ENCODE results near the gene NKAPD1.
"Not testable (repeated sequence)": the region's sequence is repeated elsewhere in the genome, so short reads cannot be mapped to it uniquely, and the experiment has no call there.

DNA sequence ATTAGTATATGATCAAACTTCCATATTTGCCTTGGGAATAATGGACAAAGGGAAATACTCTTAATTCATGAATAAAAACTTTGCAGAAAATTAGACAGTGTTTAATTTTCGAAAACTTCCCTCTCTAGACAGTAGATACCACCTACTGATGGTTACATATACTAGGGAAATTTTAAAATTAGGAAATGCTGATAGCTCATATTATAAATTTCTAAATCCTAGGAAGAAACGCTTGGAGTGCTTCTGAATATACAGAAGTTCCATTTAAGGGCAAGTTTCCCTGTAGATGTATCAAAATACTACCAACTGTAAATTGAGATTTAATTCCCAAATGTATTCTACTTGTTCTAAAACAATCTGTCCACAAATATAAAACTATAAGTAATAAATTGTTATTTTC lies 21.2 kb downstream of the NKAPD1 start:
- TF ChIP-seq, protein P1, sequence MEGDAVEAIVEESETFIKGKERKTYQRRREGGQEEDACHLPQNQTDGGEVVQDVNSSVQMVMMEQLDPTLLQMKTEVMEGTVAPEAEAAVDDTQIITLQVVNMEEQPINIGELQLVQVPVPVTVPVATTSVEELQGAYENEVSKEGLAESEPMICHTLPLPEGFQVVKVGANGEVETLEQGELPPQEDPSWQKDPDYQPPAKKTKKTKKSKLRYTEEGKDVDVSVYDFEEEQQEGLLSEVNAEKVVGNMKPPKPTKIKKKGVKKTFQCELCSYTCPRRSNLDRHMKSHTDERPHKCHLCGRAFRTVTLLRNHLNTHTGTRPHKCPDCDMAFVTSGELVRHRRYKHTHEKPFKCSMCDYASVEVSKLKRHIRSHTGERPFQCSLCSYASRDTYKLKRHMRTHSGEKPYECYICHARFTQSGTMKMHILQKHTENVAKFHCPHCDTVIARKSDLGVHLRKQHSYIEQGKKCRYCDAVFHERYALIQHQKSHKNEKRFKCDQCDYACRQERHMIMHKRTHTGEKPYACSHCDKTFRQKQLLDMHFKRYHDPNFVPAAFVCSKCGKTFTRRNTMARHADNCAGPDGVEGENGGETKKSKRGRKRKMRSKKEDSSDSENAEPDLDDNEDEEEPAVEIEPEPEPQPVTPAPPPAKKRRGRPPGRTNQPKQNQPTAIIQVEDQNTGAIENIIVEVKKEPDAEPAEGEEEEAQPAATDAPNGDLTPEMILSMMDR (IDR thresholded peaks at IDR 0.05), result not testable (repeated sequence)
- not testable (repeated sequence) for TF ChIP-seq ZFX (IDR thresholded peaks at IDR 0.05; ENCODE audit: borderline replicate concordance)
